Measurements from ENCODE around the gene PCLO. TPM values are rescaled to one million over a fixed set of nuclear protein-coding genes. Genes with fewer than 3 reads are reported as not detected.

The PCLO gene
- total RNA-seq, 1 donor from 2014 or later, result 6.7 TPM

GRCh38 chr7:82840061-82840460, 322.6 kb downstream of the PCLO start:
- no peak for DNase-seq (ENCODE audit: extremely low spot score, unreplicated experiment)
- TF ChIP-seq, protein P1, sequence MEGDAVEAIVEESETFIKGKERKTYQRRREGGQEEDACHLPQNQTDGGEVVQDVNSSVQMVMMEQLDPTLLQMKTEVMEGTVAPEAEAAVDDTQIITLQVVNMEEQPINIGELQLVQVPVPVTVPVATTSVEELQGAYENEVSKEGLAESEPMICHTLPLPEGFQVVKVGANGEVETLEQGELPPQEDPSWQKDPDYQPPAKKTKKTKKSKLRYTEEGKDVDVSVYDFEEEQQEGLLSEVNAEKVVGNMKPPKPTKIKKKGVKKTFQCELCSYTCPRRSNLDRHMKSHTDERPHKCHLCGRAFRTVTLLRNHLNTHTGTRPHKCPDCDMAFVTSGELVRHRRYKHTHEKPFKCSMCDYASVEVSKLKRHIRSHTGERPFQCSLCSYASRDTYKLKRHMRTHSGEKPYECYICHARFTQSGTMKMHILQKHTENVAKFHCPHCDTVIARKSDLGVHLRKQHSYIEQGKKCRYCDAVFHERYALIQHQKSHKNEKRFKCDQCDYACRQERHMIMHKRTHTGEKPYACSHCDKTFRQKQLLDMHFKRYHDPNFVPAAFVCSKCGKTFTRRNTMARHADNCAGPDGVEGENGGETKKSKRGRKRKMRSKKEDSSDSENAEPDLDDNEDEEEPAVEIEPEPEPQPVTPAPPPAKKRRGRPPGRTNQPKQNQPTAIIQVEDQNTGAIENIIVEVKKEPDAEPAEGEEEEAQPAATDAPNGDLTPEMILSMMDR (conservative IDR thresholded peaks at IDR 0.05), result no peak
- peaks cover 11% of the 10 kb centered on the region for H3K4me1 Mint-ChIP-seq (ENCODE audit: unreplicated experiment)
- no peaks in the 10 kb centered on the region for H3K36me3 Mint-ChIP-seq
- no peaks in the 10 kb centered on the region for H3K9me3 Mint-ChIP-seq
- H3K4me3 Mint-ChIP-seq, result no peak overlapping the region
- H3K27ac Mint-ChIP-seq, result no peak overlapping the region
- no peaks in the 10 kb centered on the region for H3K27me3 Mint-ChIP-seq

GRCh38 chr7:82839555-82839954, 323.1 kb downstream of the PCLO start:
- H3K4me3 Mint-ChIP-seq, result no peak overlapping the region
- H3K9me3 Mint-ChIP-seq, result no peaks in the 10 kb centered on the region
- H3K27ac Mint-ChIP-seq, result no peak overlapping the region
- peaks cover 11% of the 10 kb centered on the region for H3K4me1 Mint-ChIP-seq (ENCODE audit: unreplicated experiment)
- DNase-seq (ENCODE audit: extremely low spot score, unreplicated experiment), result no peak
- no peaks in the 10 kb centered on the region for H3K27me3 Mint-ChIP-seq
- H3K36me3 Mint-ChIP-seq, result no peaks in the 10 kb centered on the region
- TF ChIP-seq, protein P1 (conservative IDR thresholded peaks at IDR 0.05), result no peak

DNA sequence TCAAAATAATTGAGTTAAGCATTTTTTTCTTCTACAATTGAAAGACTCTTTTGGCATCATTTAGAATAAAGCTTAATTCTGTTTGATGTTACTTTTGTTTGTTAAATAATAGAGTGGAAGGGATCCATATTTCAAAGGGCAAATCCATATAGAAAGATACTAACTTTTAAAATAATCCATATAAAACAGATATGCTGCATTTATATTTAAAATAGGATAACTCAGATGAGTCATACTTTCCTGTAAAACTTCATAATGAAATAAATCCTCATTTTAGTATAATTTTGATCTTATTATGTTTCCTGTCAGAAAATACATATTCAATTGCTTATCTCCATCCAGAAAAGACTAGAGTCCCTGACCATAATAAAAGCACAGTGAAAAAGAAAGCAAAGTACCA, 323.6 kb downstream of the PCLO start:
- Mint-ChIP-seq H3K27ac (no peak overlapping the region), H3K27me3 (no peaks in the 10 kb centered on the region), H3K4me3 (no peak overlapping the region), H3K9me3 (no peaks in the 10 kb centered on the region), H3K4me1 (ENCODE audit: unreplicated experiment) (peaks cover 11% of the 10 kb centered on the region), H3K36me3 (no peaks in the 10 kb centered on the region)
- DNase-seq (ENCODE audit: extremely low spot score, unreplicated experiment), result no peak
- TF ChIP-seq, protein P1 (conservative IDR thresholded peaks at IDR 0.05), result no peak

DNA sequence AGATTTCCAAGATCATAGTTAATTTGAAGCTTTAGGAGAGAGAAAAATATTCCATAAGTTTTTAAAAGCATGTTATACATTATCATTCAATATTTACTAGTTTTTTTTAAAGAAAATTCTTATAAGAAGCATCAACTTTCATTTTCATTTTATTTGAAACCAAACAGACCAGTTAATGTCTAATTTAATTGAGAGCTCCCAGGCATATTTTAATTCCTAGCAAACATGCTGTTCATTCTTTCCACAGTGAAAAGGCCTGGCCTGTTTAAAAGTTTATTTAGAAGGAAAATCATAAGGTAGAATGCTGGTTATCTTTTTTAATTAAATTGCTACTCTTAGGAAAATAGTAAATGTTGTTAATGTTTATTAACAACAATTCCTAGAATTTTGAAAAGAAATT, 324.4 kb downstream of the PCLO start:
- Mint-ChIP-seq H3K9me3 (no peaks in the 10 kb centered on the region), H3K4me3 (no peak overlapping the region), H3K4me1 (ENCODE audit: unreplicated experiment) (peaks cover 11% of the 10 kb centered on the region), H3K27me3 (no peaks in the 10 kb centered on the region), H3K36me3 (no peaks in the 10 kb centered on the region), H3K27ac (no peak overlapping the region)
- no peak for DNase-seq (ENCODE audit: extremely low spot score, unreplicated experiment)
- TF ChIP-seq, protein P1 (conservative IDR thresholded peaks at IDR 0.05), result no peak

DNA sequence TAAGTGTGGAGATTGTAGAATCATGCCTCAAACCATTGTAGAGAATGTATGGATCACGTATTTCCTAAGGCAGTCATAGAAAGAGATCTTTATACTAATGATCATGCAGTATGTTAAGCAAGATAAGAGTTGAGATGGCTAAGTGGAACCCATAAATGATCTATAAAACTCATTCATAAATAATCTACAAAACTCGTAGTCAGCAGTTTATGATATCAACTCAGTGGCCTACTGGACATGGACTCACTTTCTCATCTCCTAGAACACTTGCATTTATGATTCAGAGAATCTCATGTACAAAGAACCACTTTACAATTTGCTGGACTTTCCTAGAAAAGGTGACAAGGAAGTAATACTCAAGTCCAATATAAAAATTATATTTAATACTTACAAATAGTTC, 339.6 kb downstream of the PCLO start:
- Mint-ChIP-seq H3K9me3 (no peaks in the 10 kb centered on the region), H3K27ac (no peak overlapping the region)
- DNase-seq (ENCODE audit: extremely low spot score, unreplicated experiment), result no peak

More for the DNA sequence above, 339.6 kb downstream of the PCLO start:
- TF ChIP-seq, protein P1 (conservative IDR thresholded peaks at IDR 0.05), result no peak
- no peaks in the 10 kb centered on the region for H3K36me3 Mint-ChIP-seq
- no peaks in the 10 kb centered on the region for H3K27me3 Mint-ChIP-seq
- no peak overlapping the region for H3K4me3 Mint-ChIP-seq
- H3K4me1 Mint-ChIP-seq (ENCODE audit: unreplicated experiment), result peaks cover 4% of the 10 kb centered on the region

Measured in type B pancreatic cell (in vitro differentiated cells).